ENCODE results near the gene ASIC2. TPM values are rescaled to one million over a fixed set of nuclear protein-coding genes. Genes with fewer than 3 reads are reported as not detected.

ASIC2 gene
- total and polyA plus RNA-seq, 2 donors from 2014 or later, result 0.60 to 2.9 TPM

GRCh38 chr17:33310296-33310695 lies 17.2 kb upstream of the ASIC2 start:
- no peak for DNase-seq
- Histone ChIP-seq H3K27me3 (ENCODE audit: control insufficient read depth, insufficient read depth, low read length) (no peaks in the 10 kb centered on the region), H3K27ac (ENCODE audit: low read depth in 2 of 2, low read length in 2 of 2) (no peak overlapping the region), H3K9ac (ENCODE audit: low read length in 3 of 3) (no peak overlapping the region), H3K4me3 (ENCODE audit: low read length in 3 of 3) (no peak overlapping the region), H3K36me3 (ENCODE audit: control insufficient read depth in 2 of 3, insufficient read depth in 3 of 3, low read length in 3 of 3) (no peaks in the 10 kb centered on the region), H3K9me3 (ENCODE audit: control insufficient read depth in 2 of 3, insufficient read depth in 1 of 3, low read length in 3 of 3) (no peaks in the 10 kb centered on the region), H3K4me1 (ENCODE audit: control insufficient read depth in 2 of 3, insufficient read depth in 2 of 3, low read depth in 1 of 3, low read length in 3 of 3) (no peaks in the 10 kb centered on the region)
- intact Hi-C loops (cut with DNase I), result no loop called here
- TF ChIP-seq CTCF (IDR thresholded peaks at IDR 0.05; ENCODE audit: borderline replicate concordance, extremely low read depth, insufficient read depth), result no peak
- no peak for FAIRE-seq

GRCh38 chr17:33303254-33303653 lies 10.2 kb upstream of the ASIC2 start:
- no peak for FAIRE-seq

GRCh38 chr17:33302394-33302793 lies 9.3 kb upstream of the ASIC2 start:
- no peak overlapping the region for H3K4me3 ChIP-seq (ENCODE audit: low read length in 3 of 3)
- DNase-seq (no peak), FAIRE-seq (no peak)
- peaks cover 0 to 8% (median 0%) of the 10 kb centered on the region in 3 donors for H3K9me3 ChIP-seq (ENCODE audit: control insufficient read depth in 2 of 3, insufficient read depth in 1 of 3, low read length in 3 of 3)
- intact Hi-C loops (cut with DNase I), result no loop called here
- no peaks in the 10 kb centered on the region for H3K36me3 ChIP-seq (ENCODE audit: control insufficient read depth in 2 of 3, insufficient read depth in 3 of 3, low read length in 3 of 3)
- H3K27ac ChIP-seq (ENCODE audit: low read depth in 2 of 2, low read length in 2 of 2), result no peak overlapping the region
- no peaks in the 10 kb centered on the region for H3K27me3 ChIP-seq (ENCODE audit: control insufficient read depth, insufficient read depth, low read length)
- no peaks in the 10 kb centered on the region for H3K4me1 ChIP-seq (ENCODE audit: control insufficient read depth in 2 of 3, insufficient read depth in 2 of 3, low read depth in 1 of 3, low read length in 3 of 3)
- no peak overlapping the region for H3K9ac ChIP-seq (ENCODE audit: low read length in 3 of 3)
- TF ChIP-seq CTCF (IDR thresholded peaks at IDR 0.05; ENCODE audit: borderline replicate concordance, extremely low read depth, insufficient read depth), result no peak

More at GRCh38 chr17:33303254-33303653, 10.2 kb upstream of the ASIC2 start:
- no peak overlapping the region for H3K4me3 ChIP-seq (ENCODE audit: low read length in 3 of 3)
- no peak overlapping the region for H3K9ac ChIP-seq (ENCODE audit: low read length in 3 of 3)
- no peaks in the 10 kb centered on the region for H3K4me1 ChIP-seq (ENCODE audit: control insufficient read depth in 2 of 3, insufficient read depth in 2 of 3, low read depth in 1 of 3, low read length in 3 of 3)
- no peak for DNase-seq
- H3K9me3 ChIP-seq (ENCODE audit: control insufficient read depth in 2 of 3, insufficient read depth in 1 of 3, low read length in 3 of 3), result peaks cover 0 to 8% (median 0%) of the 10 kb centered on the region in 3 donors
- intact Hi-C loops (cut with DNase I), result no loop called here
- TF ChIP-seq CTCF (IDR thresholded peaks at IDR 0.05; ENCODE audit: borderline replicate concordance, extremely low read depth, insufficient read depth), result no peak
- no peak overlapping the region for H3K27ac ChIP-seq (ENCODE audit: low read depth in 2 of 2, low read length in 2 of 2)
- H3K36me3 ChIP-seq (ENCODE audit: control insufficient read depth in 2 of 3, insufficient read depth in 3 of 3, low read length in 3 of 3), result no peaks in the 10 kb centered on the region
- no peaks in the 10 kb centered on the region for H3K27me3 ChIP-seq (ENCODE audit: control insufficient read depth, insufficient read depth, low read length)

- DNase-seq (no peak), FAIRE-seq (no peak)
- Histone ChIP-seq H3K27ac (ENCODE audit: low read depth in 2 of 2, low read length in 2 of 2) (no peak overlapping the region), H3K4me1 (ENCODE audit: control insufficient read depth in 2 of 3, insufficient read depth in 2 of 3, low read depth in 1 of 3, low read length in 3 of 3) (no peaks in the 10 kb centered on the region), H3K9ac (ENCODE audit: low read length in 3 of 3) (no peak overlapping the region), H3K36me3 (ENCODE audit: control insufficient read depth in 2 of 3, insufficient read depth in 3 of 3, low read length in 3 of 3) (no peaks in the 10 kb centered on the region), H3K4me3 (ENCODE audit: low read length in 3 of 3) (no peak overlapping the region), H3K9me3 (ENCODE audit: control insufficient read depth in 2 of 3, insufficient read depth in 1 of 3, low read length in 3 of 3) (peaks cover 0 to 8% (median 0%) of the 10 kb centered on the region in 3 donors), H3K27me3 (ENCODE audit: control insufficient read depth, insufficient read depth, low read length) (peaks cover under 1% of the 10 kb centered on the region)
- TF ChIP-seq CTCF (IDR thresholded peaks at IDR 0.05; ENCODE audit: borderline replicate concordance, extremely low read depth, insufficient read depth), result no peak
- intact Hi-C loops (cut with DNase I), result no loop called here
Observed at GRCh38 chr17:33300241-33300640, 7.1 kb upstream of the ASIC2 start.

Measured in kidney (tissue), 14 donors.